ENCODE measurements around the gene PRR23C.
"Not testable (repeated sequence)": the region's sequence is repeated elsewhere in the genome, so short reads cannot be mapped to it uniquely, and the experiment has no call there.

PRR23C gene

GRCh38 chr3:139044366-139045210, at the start of gene PRR23C:
Gene PRR23C (minus strand): TSS chr3:139044892. CDS start chr3:139044620, 272 bp downstream.
- DNase-seq: no peak

- DNase-seq: no peak
Measured at GRCh38 chr3:139093840-139094239, 49.1 kb upstream of the PRR23C start.

- no peak for DNase-seq
Measured at GRCh38 chr3:139088462-139089324, 44.0 kb upstream of the PRR23C start.

- no peak for DNase-seq
Measured at GRCh38 chr3:139087621-139088020, 42.9 kb upstream of the PRR23C start.

- DNase-seq: no peak
Measured at GRCh38 chr3:139084176-139084575, 39.5 kb upstream of the PRR23C start.

GRCh38 chr3:139074565-139075115, 29.9 kb upstream of the PRR23C start:
- DNase-seq: no peak

GRCh38 chr3:139062918-139063317, 18.2 kb upstream of the PRR23C start:
- no peak for DNase-seq

- no peak for DNase-seq
Measured at GRCh38 chr3:139052802-139053600, 8.3 kb upstream of the PRR23C start.

- DNase-seq: no peak
Measured at GRCh38 chr3:139043554-139044365, 932 bp downstream of the PRR23C start.

GRCh38 chr3:139037478-139037877, 7.2 kb downstream of the PRR23C start:
- no peak for DNase-seq

GRCh38 chr3:139032326-139033002, 12.2 kb downstream of the PRR23C start:
- DNase-seq: no peak

- not testable (repeated sequence) for DNase-seq
Measured at GRCh38 chr3:139030576-139030975, 14.1 kb downstream of the PRR23C start.

GRCh38 chr3:139024968-139025367, 19.7 kb downstream of the PRR23C start:
- DNase-seq: no peak

GRCh38 chr3:139020868-139021234, 23.8 kb downstream of the PRR23C start, which contains the start of gene PRR23B:
Gene PRR23B (minus strand): TSS chr3:139020926. CDS start chr3:139020661, 265 bp downstream.
- DNase-seq: no peak

GRCh38 chr3:139020036-139020867, 24.4 kb downstream of the PRR23C start:
- no peak for DNase-seq

GRCh38 chr3:139016430-139017048, 28.2 kb downstream of the PRR23C start:
- DNase-seq: no peak

- no peak for DNase-seq
Measured at GRCh38 chr3:139006051-139006716, 38.5 kb downstream of the PRR23C start, which contains the start of gene PRR23A. Gene PRR23A (minus strand): TSS chr3:139006268. CDS start chr3:139006268, 0 bp downstream.

GRCh38 chr3:139005356-139005993, 39.2 kb downstream of the PRR23C start:
- DNase-seq: no peak
